Smooth muscle cell of the brain vasculature (primary cell): ENCODE results near the gene HDHD2.

Source experiments
- DNase-seq: peaks from one replicate; pipeline ENCODE4 v3.0.0-alpha.2; 2012; ENCODE audit warnings: low read depth, low spot score

Gene HDHD2

GRCh38 chr18:47062471-47062870 lies 87.8 kb downstream of the HDHD2 start:
- DNase-seq, result no peak
